ENCODE measurements around the gene CHIC2. TPM values are rescaled to one million over a fixed set of nuclear protein-coding genes. Genes with fewer than 3 reads are reported as not detected.

Gene CHIC2
- total RNA-seq, 4 donors from 2014 or later = 25.2 to 65.2 (median 41.4) TPM

GRCh38 chr4:54005475-54005874 lies 58.9 kb downstream of the CHIC2 start:
- ATAC-seq (ENCODE audit: low FRiP score) (peak; percentile 48), DNase-seq (ENCODE audit: low spot score) (no peak)
- no peak for TF ChIP-seq CTCF (IDR thresholded peaks at IDR 0.05)

GRCh38 chr4:54004463-54004862 lies 59.9 kb downstream of the CHIC2 start:
- no peak for DNase-seq (ENCODE audit: low spot score)
- no peak for ATAC-seq (ENCODE audit: low FRiP score)
- TF ChIP-seq CTCF (IDR thresholded peaks at IDR 0.05) = no peak

GRCh38 chr4:54001668-54002365 lies 62.6 kb downstream of the CHIC2 start:
- ATAC-seq (ENCODE audit: low FRiP score) = no peak
- no peak for DNase-seq (ENCODE audit: low spot score)
- TF ChIP-seq CTCF (IDR thresholded peaks at IDR 0.05) = no peak

- no peak for TF ChIP-seq CTCF (IDR thresholded peaks at IDR 0.05)
- ATAC-seq (ENCODE audit: low FRiP score) (no peak), DNase-seq (ENCODE audit: low spot score) (no peak)
Observed at GRCh38 chr4:53997898-53998297, 66.5 kb downstream of the CHIC2 start.

GRCh38 chr4:53994382-53995102 lies 69.9 kb downstream of the CHIC2 start:
- TF ChIP-seq CTCF (IDR thresholded peaks at IDR 0.05) = no peak
- DNase-seq (ENCODE audit: low spot score) = no peak
- ATAC-seq (ENCODE audit: low FRiP score) = no peak

- DNase-seq (ENCODE audit: low spot score) (no peak), ATAC-seq (ENCODE audit: low FRiP score) (no peak)
- no peak for TF ChIP-seq CTCF (IDR thresholded peaks at IDR 0.05)
Observed at GRCh38 chr4:53992785-53993184, 71.6 kb downstream of the CHIC2 start.

- ATAC-seq (ENCODE audit: low FRiP score) (no peak), DNase-seq (ENCODE audit: low spot score) (no peak)
- TF ChIP-seq CTCF (IDR thresholded peaks at IDR 0.05) = no peak
Observed at GRCh38 chr4:53991821-53992220, 72.6 kb downstream of the CHIC2 start.

Measured in omental fat pad (tissue), 4 donors.